HepG2 (cell line): ENCODE measurements around the gene EFCAB8. TPM values are rescaled to one million over a fixed set of nuclear protein-coding genes. Genes with fewer than 3 reads are reported as not detected.

Experiments used
- CHD4 ChIP-seq: fragments of 200-600 bp; sonication (generic); IDR thresholded peaks from 2 replicates; pipeline ENCODE4 v1.7.0; 2017; ENCODE audit warnings: mild to moderate bottlenecking, low read length, borderline replicate concordance
- EHMT2 ChIP-seq: fragments of 200-600 bp; sonication (generic); IDR thresholded peaks from 2 replicates; pipeline ENCODE4 v1.7.0; 2017; ENCODE audit warnings: antibody characterized with exemption, low read depth, low read length, borderline replicate concordance
- HES4 ChIP-seq: sonication (generic); formaldehyde crosslinking; IDR thresholded peaks from 2 replicates; pipeline ENCODE4 v1.9.0; 2021; ENCODE audit warnings: mild to moderate bottlenecking, missing genetic modification reagents, borderline replicate concordance
- JUNB ChIP-seq: sonication (generic); formaldehyde crosslinking; IDR thresholded peaks from 2 replicates; pipeline ENCODE4 v1.8.0; 2022; ENCODE audit warnings: missing genetic modification reagents, mild to moderate bottlenecking, borderline replicate concordance
- MTA1 ChIP-seq: sonication (generic); formaldehyde crosslinking; IDR thresholded peaks from 2 replicates; pipeline ENCODE4 v1.4.0; 2020; ENCODE audit warnings: missing genetic modification reagents, mild to moderate bottlenecking, borderline replicate concordance
- NCOA2 ChIP-seq: sonication (generic); formaldehyde crosslinking; IDR thresholded peaks from 2 replicates; pipeline ENCODE4 v1.8.0; 2022; ENCODE audit warnings: inconsistent platforms
- NFKBIZ ChIP-seq: IDR thresholded peaks from 2 replicates; pipeline ENCODE4 v1.6.1; 2018; ENCODE audit warnings: missing genetic modification reagents, missing compliant biosample characterization
- NRL ChIP-seq: sonication (generic); formaldehyde crosslinking; IDR thresholded peaks from 2 replicates; pipeline ENCODE4 v1.5.0; 2020; ENCODE audit warnings: missing genetic modification reagents, mild to moderate bottlenecking, moderate library complexity, borderline replicate concordance
- PTBP1 ChIP-seq: fragments of 200-400 bp; formaldehyde crosslinking; IDR thresholded peaks from 2 replicates; pipeline ENCODE4 v1.6.1; 2018; ENCODE audit warnings: low read length, low read depth; ENCODE audit not compliant: poor library complexity, severe bottlenecking
- REXO4 ChIP-seq: sonication (generic); formaldehyde crosslinking; IDR thresholded peaks from 2 replicates; pipeline ENCODE4 v1.8.0; 2022; ENCODE audit warnings: missing genetic modification reagents, mild to moderate bottlenecking, borderline replicate concordance
- SALL1 ChIP-seq: sonication (generic); formaldehyde crosslinking; IDR thresholded peaks from 2 replicates; pipeline ENCODE4 v1.8.0; 2022; ENCODE audit warnings: mild to moderate bottlenecking, missing genetic modification reagents
- SATB2 ChIP-seq: sonication (generic); formaldehyde crosslinking; IDR thresholded peaks from 2 replicates; pipeline ENCODE4 v1.5.0; 2020; ENCODE audit warnings: missing genetic modification reagents
- SSRP1 ChIP-seq: IDR thresholded peaks from 2 replicates; pipeline ENCODE4 v1.6.1; 2016; ENCODE audit warnings: control low read depth
- ZFAT ChIP-seq: sonication (generic); formaldehyde crosslinking; conservative IDR thresholded peaks from 2 replicates; pipeline ENCODE4 v1.8.1; 2023; ENCODE audit warnings: missing genetic modification reagents, inconsistent platforms
- ZMAT3 ChIP-seq: sonication (generic); formaldehyde crosslinking; conservative IDR thresholded peaks from 2 replicates; pipeline ENCODE4 v1.7.0; 2021; ENCODE audit warnings: missing genetic modification reagents
- ZNF232 ChIP-seq: sonication (generic); formaldehyde crosslinking; IDR thresholded peaks from 2 replicates; pipeline ENCODE4 v1.4.0; 2020; ENCODE audit warnings: missing genetic modification reagents, borderline replicate concordance
- ZNF547 ChIP-seq: sonication (generic); formaldehyde crosslinking; IDR thresholded peaks from 2 replicates; pipeline ENCODE4 v1.5.1; 2020; ENCODE audit warnings: mild to moderate bottlenecking, missing genetic modification reagents
- ZNF605 ChIP-seq: sonication (generic); formaldehyde crosslinking; IDR thresholded peaks from 2 replicates; pipeline ENCODE4 v1.8.0; 2022; ENCODE audit warnings: mild to moderate bottlenecking, missing genetic modification reagents
- ZNF678 ChIP-seq: sonication (generic); formaldehyde crosslinking; IDR thresholded peaks from 2 replicates; pipeline ENCODE4 v1.4.0; 2020; ENCODE audit warnings: mild to moderate bottlenecking, missing genetic modification reagents
- ZNF850 ChIP-seq: sonication (generic); formaldehyde crosslinking; conservative IDR thresholded peaks from 2 replicates; pipeline ENCODE4 v1.9.0; 2021; ENCODE audit warnings: mild to moderate bottlenecking, missing genetic modification reagents
- polyA plus RNA-seq, 8 experiments: library from polyadenylated mRNA; depleted of rRNA in 3 of 8; stranded (reverse) in 7 of 8; unstranded in 1 of 8; fragments of >200 nt; fragmentation: Illumina TruSeq in 4 of 8; extraction: Trizol in 4 of 8; gene quantifications; 2 replicates each; pipeline versions ENCODE4 v1.2.1 to v1.2.3, GENCODE V29; 2011 to 2016; ENCODE audit warnings: low read depth in 4 of 8, missing spikeins in 1 of 8, mixed read lengths in 1 of 8; ENCODE audit not compliant: insufficient read depth in 1 of 8
- total RNA-seq, 5 experiments: library from RNA; depleted of rRNA; stranded (reverse); fragments of >200 nt; fragmentation: Illumina TruSeq; extraction: Trizol; gene quantifications; 2 replicates each; pipeline ENCODE4 v1.2.3, GENCODE V29; 2016; ENCODE audit warnings: low read depth in 1 of 5
- TF ChIP-seq, protein P1 (sequence below): sonication (generic); formaldehyde crosslinking; IDR thresholded peaks from 2 replicates; pipeline ENCODE4 v1.8.0; 2022; ENCODE audit warnings: mild to moderate bottlenecking, missing genetic modification reagents, moderate library complexity
- TF ChIP-seq, protein P2 (sequence below): sonication (generic); formaldehyde crosslinking; IDR thresholded peaks from 2 replicates; pipeline ENCODE4 v1.5.1; 2020; ENCODE audit warnings: missing genetic modification reagents, mild to moderate bottlenecking, borderline replicate concordance
- TF ChIP-seq, protein P3 (sequence below): IDR thresholded peaks from 2 replicates; pipeline ENCODE4 v1.6.1; 2016; ENCODE audit warnings: mild to moderate bottlenecking

EFCAB8 gene
- total and polyA plus RNA-seq, 2 of the 13 experiments (the other 11 are each of a cell fraction or from before 2014, with no cell fraction given): 0.15 to 0.22 TPM

DNA sequence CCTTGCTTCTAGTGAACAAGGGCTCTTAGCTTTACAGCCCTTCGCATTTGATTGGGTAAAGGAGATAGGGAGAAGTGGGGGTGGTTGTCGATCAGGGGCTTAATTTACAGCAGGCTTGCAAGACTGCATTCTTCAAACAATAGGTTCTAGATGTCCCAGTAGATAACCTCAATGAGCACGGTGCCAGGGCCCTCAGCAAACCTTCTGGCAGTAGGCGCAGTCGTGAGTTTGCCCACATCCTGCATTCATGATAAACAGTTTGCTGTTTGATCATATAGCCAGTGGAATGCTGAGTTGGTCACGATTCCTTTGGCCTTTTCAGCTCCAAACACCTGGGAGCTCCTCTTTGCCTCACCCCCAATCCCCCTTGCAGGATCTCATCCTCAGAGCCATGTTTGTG, 118.0 kb downstream of the EFCAB8 start (continued):
- TF ChIP-seq ZNF678 (CRISPR knock-in tag) (no peak), MTA1 (CRISPR knock-in tag) (no peak), ZNF605 (CRISPR knock-in tag) (no peak), SSRP1 (CRISPR knock-in tag) (no peak), JUNB (no peak), ZNF547 (CRISPR knock-in tag) (0 out of 2 replicates have a peak, but pooled peaks have one; percentile 36), HES4 (CRISPR knock-in tag) (no peak), SALL1 (CRISPR knock-in tag) (no peak), CHD4 (no peak), PTBP1 (no peak), SATB2 (CRISPR knock-in tag) (no peak), ZNF232 (no peak), REXO4 (CRISPR knock-in tag) (no peak), ZNF850 (CRISPR knock-in tag) (no peak), NRL (CRISPR knock-in tag) (no peak), NFKBIZ (CRISPR knock-in tag) (no peak), ZMAT3 (CRISPR knock-in tag) (no peak), NCOA2 (CRISPR knock-in tag) (no peak), ZFAT (CRISPR knock-in tag) (no peak), EHMT2 (no peak)
- TF ChIP-seq, protein P1, sequence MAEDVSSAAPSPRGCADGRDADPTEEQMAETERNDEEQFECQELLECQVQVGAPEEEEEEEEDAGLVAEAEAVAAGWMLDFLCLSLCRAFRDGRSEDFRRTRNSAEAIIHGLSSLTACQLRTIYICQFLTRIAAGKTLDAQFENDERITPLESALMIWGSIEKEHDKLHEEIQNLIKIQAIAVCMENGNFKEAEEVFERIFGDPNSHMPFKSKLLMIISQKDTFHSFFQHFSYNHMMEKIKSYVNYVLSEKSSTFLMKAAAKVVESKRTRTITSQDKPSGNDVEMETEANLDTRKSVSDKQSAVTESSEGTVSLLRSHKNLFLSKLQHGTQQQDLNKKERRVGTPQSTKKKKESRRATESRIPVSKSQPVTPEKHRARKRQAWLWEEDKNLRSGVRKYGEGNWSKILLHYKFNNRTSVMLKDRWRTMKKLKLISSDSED (CRISPR knock-in tag): no peak
- TF ChIP-seq, protein P2, sequence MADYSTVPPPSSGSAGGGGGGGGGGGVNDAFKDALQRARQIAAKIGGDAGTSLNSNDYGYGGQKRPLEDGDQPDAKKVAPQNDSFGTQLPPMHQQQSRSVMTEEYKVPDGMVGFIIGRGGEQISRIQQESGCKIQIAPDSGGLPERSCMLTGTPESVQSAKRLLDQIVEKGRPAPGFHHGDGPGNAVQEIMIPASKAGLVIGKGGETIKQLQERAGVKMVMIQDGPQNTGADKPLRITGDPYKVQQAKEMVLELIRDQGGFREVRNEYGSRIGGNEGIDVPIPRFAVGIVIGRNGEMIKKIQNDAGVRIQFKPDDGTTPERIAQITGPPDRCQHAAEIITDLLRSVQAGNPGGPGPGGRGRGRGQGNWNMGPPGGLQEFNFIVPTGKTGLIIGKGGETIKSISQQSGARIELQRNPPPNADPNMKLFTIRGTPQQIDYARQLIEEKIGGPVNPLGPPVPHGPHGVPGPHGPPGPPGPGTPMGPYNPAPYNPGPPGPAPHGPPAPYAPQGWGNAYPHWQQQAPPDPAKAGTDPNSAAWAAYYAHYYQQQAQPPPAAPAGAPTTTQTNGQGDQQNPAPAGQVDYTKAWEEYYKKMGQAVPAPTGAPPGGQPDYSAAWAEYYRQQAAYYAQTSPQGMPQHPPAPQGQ (CRISPR knock-in tag): 0 out of 2 replicates have a peak, but pooled peaks have one; percentile 63
- TF ChIP-seq, protein P3, sequence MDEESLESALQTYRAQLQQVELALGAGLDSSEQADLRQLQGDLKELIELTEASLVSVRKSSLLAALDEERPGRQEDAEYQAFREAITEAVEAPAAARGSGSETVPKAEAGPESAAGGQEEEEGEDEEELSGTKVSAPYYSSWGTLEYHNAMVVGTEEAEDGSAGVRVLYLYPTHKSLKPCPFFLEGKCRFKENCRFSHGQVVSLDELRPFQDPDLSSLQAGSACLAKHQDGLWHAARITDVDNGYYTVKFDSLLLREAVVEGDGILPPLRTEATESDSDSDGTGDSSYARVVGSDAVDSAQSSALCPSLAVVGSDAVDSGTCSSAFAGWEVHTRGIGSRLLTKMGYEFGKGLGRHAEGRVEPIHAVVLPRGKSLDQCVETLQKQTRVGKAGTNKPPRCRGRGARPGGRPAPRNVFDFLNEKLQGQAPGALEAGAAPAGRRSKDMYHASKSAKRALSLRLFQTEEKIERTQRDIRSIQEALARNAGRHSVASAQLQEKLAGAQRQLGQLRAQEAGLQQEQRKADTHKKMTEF: no peak
- TF ChIP-seq, all 625 proteins: peak for 6
